ENCODE data around the gene CLCN6.

The CLCN6 gene

GRCh38 chr1:11879311-11880180, 73.6 kb downstream of the CLCN6 start:
- Mint-ChIP-seq H3K27me3 (ENCODE audit: low read depth) (peaks cover 4% of the 10 kb centered on the region), H3K9me3 (no peaks in the 10 kb centered on the region), H3K4me1 (peaks cover 23% of the 10 kb centered on the region), H3K4me3 (no peak overlapping the region), H3K36me3 (ENCODE audit: low read depth) (no peaks in the 10 kb centered on the region), H3K27ac (no peak overlapping the region)
- no peak for TF ChIP-seq CTCF (IDR thresholded peaks at IDR 0.05; ENCODE audit: unreplicated experiment in 3 of 3)

- Mint-ChIP-seq H3K4me1 (peaks cover 23% of the 10 kb centered on the region), H3K4me3 (no peak overlapping the region), H3K27ac (no peak overlapping the region), H3K27me3 (ENCODE audit: low read depth) (peaks cover 4% of the 10 kb centered on the region), H3K36me3 (ENCODE audit: low read depth) (no peaks in the 10 kb centered on the region), H3K9me3 (no peaks in the 10 kb centered on the region)
- TF ChIP-seq CTCF (IDR thresholded peaks at IDR 0.05; ENCODE audit: unreplicated experiment in 3 of 3): no peak
Measured at GRCh38 chr1:11880181-11880575, 74.2 kb downstream of the CLCN6 start.

- H3K27me3 Mint-ChIP-seq (ENCODE audit: low read depth): peaks cover 7% of the 10 kb centered on the region
- peaks cover 23% of the 10 kb centered on the region for H3K4me1 Mint-ChIP-seq
- no peak for TF ChIP-seq CTCF (IDR thresholded peaks at IDR 0.05; ENCODE audit: unreplicated experiment in 3 of 3)
- no peaks in the 10 kb centered on the region for H3K9me3 Mint-ChIP-seq
- peak overlapping the region in 2 of 3 experiments; percentile 26 to 41 for H3K27ac Mint-ChIP-seq
- H3K36me3 Mint-ChIP-seq (ENCODE audit: low read depth): no peaks in the 10 kb centered on the region
- H3K4me3 Mint-ChIP-seq: no peak overlapping the region
Measured at GRCh38 chr1:11880911-11881748, 75.1 kb downstream of the CLCN6 start.

- H3K9me3 Mint-ChIP-seq: no peaks in the 10 kb centered on the region
- peak overlapping the region in 1 of 3 experiments; percentile 21 for H3K27ac Mint-ChIP-seq
- no peaks in the 10 kb centered on the region for H3K36me3 Mint-ChIP-seq (ENCODE audit: low read depth)
- no peak for TF ChIP-seq CTCF (IDR thresholded peaks at IDR 0.05; ENCODE audit: unreplicated experiment in 3 of 3)
- peaks cover 23% of the 10 kb centered on the region for H3K4me1 Mint-ChIP-seq
- peaks cover 12% of the 10 kb centered on the region for H3K27me3 Mint-ChIP-seq (ENCODE audit: low read depth)
- H3K4me3 Mint-ChIP-seq: no peak overlapping the region
Measured at GRCh38 chr1:11881749-11882441, 75.9 kb downstream of the CLCN6 start.

- H3K9me3 Mint-ChIP-seq: no peaks in the 10 kb centered on the region
- no peak overlapping the region for H3K27ac Mint-ChIP-seq
- no peak for TF ChIP-seq CTCF (IDR thresholded peaks at IDR 0.05; ENCODE audit: unreplicated experiment in 3 of 3)
- H3K36me3 Mint-ChIP-seq (ENCODE audit: low read depth): no peaks in the 10 kb centered on the region
- H3K27me3 Mint-ChIP-seq (ENCODE audit: low read depth): peaks cover 12% of the 10 kb centered on the region
- H3K4me1 Mint-ChIP-seq: peaks cover 23% of the 10 kb centered on the region
- H3K4me3 Mint-ChIP-seq: no peak overlapping the region
Measured at GRCh38 chr1:11882814-11883538, 77.0 kb downstream of the CLCN6 start.
